ENCODE measurements around the gene LDAH.

LDAH gene

DNA sequence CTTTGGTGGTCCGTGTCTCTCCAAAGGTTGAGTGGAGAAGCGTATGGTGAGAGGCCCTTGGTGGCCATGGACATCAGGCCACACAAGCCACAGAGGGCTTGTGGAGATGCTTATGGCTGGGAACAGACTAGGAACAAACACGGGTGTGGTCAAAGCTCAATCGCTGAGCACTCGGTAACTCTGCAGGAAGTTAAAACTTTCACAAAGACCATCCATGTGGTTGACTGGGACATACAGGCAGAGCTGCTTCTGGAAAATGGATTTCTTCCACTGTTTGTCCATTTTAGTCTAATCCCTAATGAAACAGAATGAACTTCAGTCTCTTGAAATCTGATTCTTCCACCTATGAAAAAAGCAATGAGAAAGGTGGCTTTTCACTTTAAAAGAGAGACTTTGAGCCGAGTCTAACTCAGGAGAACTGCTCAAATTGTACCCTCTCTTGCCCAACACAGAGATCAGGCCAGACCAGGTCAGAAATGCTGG lies 138.3 kb downstream of the LDAH start:
- no peak for DNase-seq (ENCODE audit: low read depth)
- no peak for TF ChIP-seq CTCF (IDR thresholded peaks at IDR 0.05; ENCODE audit: control insufficient read depth, extremely low read depth, insufficient read depth)
- no peak overlapping the region for H3K4me3 ChIP-seq (ENCODE audit: low read depth, low read length)

DNA sequence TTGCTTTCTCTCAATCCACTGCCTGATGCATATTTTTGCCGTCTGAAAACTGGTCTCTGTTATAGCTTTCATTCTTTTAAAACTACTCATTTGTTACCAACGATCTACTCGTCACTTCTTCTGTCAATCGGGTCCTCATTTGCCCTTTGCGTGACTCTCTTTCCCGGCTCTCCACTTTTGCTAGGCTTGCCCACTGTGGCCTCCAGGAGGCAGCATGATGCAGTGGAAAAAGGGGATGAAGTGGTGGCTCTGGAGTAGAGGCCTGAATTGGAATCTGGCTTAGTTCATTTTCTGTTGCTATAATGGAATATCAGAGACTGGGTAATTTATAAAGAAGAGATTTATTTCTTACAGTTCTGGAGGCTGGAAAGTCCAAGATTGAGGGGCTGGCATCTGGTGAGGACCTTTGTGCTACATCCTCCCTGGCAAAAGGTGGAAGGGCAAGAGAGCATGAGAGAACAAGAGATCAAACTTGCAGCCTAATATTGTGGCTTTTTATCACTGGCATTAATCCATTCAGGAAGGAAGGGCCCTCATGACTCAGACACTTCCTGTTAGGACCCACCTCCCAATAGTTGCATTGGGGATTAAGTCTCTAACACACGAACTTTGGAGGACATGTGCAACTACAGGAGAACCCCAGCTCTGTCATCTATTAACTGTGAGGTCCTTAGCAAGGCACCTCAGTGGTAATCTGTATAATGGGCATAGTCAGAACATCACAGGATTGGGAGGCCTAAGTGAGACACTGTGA lies 140.6 kb downstream of the LDAH start:
- DNase-seq (ENCODE audit: low read depth), result no peak
- peak; percentile 53 for TF ChIP-seq CTCF (IDR thresholded peaks at IDR 0.05; ENCODE audit: control insufficient read depth, extremely low read depth, insufficient read depth)

GRCh38 chr2:20680744-20681375 lies 142.0 kb downstream of the LDAH start:
- TF ChIP-seq CTCF (IDR thresholded peaks at IDR 0.05; ENCODE audit: control insufficient read depth, extremely low read depth, insufficient read depth), result no peak
- DNase-seq (ENCODE audit: low read depth), result no peak
- no peak overlapping the region for H3K4me3 ChIP-seq (ENCODE audit: low read depth, low read length)

More for the DNA sequence above, 140.6 kb downstream of the LDAH start:
- H3K4me3 ChIP-seq (ENCODE audit: low read depth, low read length), result no peak overlapping the region

DNA sequence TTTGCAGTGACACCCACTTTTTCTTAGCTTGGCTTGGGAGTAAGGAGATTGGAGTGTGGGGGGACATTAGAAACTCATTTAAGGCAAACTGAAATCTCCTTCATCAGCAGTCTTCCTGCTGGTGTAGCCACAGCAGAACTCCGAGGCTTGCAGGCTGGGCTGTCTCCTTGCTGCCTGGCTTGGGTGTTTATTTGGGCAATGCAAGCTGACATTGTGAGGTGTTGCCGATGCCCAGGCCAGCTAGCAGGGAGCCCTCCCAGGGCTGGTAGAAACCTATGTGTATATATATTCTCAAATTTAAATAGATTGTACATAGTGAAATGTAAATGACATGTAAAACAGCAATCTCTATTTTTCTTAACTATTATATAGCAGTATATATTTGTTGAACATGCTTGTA lies 144.1 kb downstream of the LDAH start:
- TF ChIP-seq CTCF (IDR thresholded peaks at IDR 0.05; ENCODE audit: control insufficient read depth, extremely low read depth, insufficient read depth), result no peak
- H3K4me3 ChIP-seq (ENCODE audit: low read depth, low read length), result no peak overlapping the region
- no peak for DNase-seq (ENCODE audit: low read depth)

GRCh38 chr2:20678086-20678395 lies 144.9 kb downstream of the LDAH start:
- DNase-seq (ENCODE audit: low read depth), result no peak
- no peak for TF ChIP-seq CTCF (IDR thresholded peaks at IDR 0.05; ENCODE audit: control insufficient read depth, extremely low read depth, insufficient read depth)
- no peak overlapping the region for H3K4me3 ChIP-seq (ENCODE audit: low read depth, low read length)

DNA sequence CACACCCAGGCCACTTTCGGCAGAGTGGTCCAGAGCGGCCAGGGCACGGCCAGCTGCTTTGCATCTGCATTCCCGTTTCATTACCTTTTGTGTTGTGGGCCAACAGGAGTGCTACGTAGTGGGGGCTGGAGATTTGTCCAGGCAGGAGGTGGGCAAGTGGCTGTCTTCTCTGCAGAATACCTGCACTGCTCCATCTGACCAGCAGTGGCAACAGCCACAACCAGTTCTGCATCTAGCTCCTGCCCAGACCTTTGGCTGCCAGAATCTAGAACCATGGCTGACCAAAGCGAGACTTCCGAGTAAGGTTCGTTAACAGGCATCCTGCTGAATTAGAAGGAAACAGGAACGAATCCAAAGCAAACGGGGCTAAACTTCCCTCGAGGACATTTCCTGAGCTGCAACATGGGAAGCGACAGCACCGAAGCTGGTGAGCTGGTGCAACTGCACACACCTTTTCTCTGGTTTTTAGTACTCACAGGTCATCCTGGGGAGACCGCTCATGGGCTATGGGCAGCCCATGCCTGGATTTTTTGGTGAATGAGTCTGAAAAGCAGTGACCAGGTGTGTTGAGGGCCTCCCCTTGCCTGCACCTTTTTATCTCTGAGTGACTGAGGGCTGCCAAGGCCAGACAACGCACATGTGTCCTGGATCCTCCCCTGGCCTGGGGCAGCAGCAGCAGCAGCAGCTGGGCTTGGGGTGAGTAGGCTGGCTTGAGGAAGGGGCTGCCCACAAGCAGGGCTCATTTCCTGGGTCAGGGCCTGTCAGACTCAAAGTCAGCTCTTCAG lies 145.4 kb downstream of the LDAH start:
- TF ChIP-seq CTCF (IDR thresholded peaks at IDR 0.05; ENCODE audit: control insufficient read depth, extremely low read depth, insufficient read depth), result peak; percentile 35; the same call in 1 of the 2 replicates
- H3K4me3 ChIP-seq (ENCODE audit: low read depth, low read length), result no peak overlapping the region
- DNase-seq (ENCODE audit: low read depth), result peak; percentile 82

Data from LNCaP clone FGC (cell line).